Transverse colon (tissue), 4 donors: ENCODE data around the gene ABCB8. TPM values are rescaled to one million over a fixed set of nuclear protein-coding genes. Genes with fewer than 3 reads are reported as not detected.
A peak's percentile ranks its signal among the peaks of the same experiment; 100 is the strongest.

Source experiments
- DNase-seq: peaks from one replicate; pipeline ENCODE4 v3.0.0-alpha.2; 2019
- H3K27ac ChIP-seq, 4 donors: fragments of 200-600 bp; sonication (generic); 2 replicates each; pipeline ENCODE4 v1.5.1; 2016 to 2018; ENCODE audit warnings: inconsistent platforms in 4 of 4
- H3K27me3 ChIP-seq: fragments of 200-600 bp; sonication (generic); 2 replicates; pipeline ENCODE4 v1.5.1; 2017; ENCODE audit warnings: inconsistent platforms
- H3K36me3 ChIP-seq, 4 donors: fragments of 200-600 bp; sonication (generic); 2 replicates each; pipeline ENCODE4 v1.5.1; 2017 to 2019; ENCODE audit warnings: inconsistent platforms in 4 of 4
- H3K4me1 ChIP-seq, 4 donors: fragments of 200-600 bp; sonication (generic); 2 replicates each; pipeline ENCODE4 v1.5.1; 2017 to 2020; ENCODE audit warnings: inconsistent platforms in 4 of 4
- H3K4me3 ChIP-seq, 4 donors: fragments of 200-600 bp; sonication (generic); 1 replicate in 1 of 4; 2 replicates in 3 of 4; pipeline versions ENCODE4 v1.5.1 to v1.6.1; 2017 to 2019; ENCODE audit warnings: inconsistent platforms in 4 of 4
- H3K9me3 ChIP-seq, 2 donors: fragments of 200-600 bp; sonication (generic); 2 replicates each; pipeline ENCODE4 v1.5.1; 2017 to 2019; ENCODE audit warnings: inconsistent platforms in 2 of 2
- EP300 ChIP-seq: sonication (generic); formaldehyde crosslinking; IDR thresholded peaks from one replicate; pipeline ENCODE4 v1.6.1; 2017; ENCODE audit warnings: antibody characterized with exemption, low read depth
- POLR2A ChIP-seq: fragments of 450-650 bp; IDR thresholded peaks from one replicate; pipeline ENCODE4 v1.6.1; 2016; ENCODE audit warnings: antibody characterized with exemption, mild to moderate bottlenecking, moderate library complexity
- POLR2AphosphoS5 ChIP-seq, 3 donors: sonication (generic); formaldehyde crosslinking; IDR thresholded peaks; one replicate each; pipeline ENCODE4 v1.6.1; 2016; ENCODE audit warnings: antibody characterized with exemption in 3 of 3
- WGBS, 2 donors: methylation state at CpG; one replicate each; pipeline ENCODE4 v1.1.5; 2018; ENCODE audit warnings: low coverage in 1 of 2; 5-methylcytosine and 5-hydroxymethylcytosine counted together
- in situ Hi-C, 4 donors: fragments of 200-750 bp; cut with MboI; loops; one replicate each; pipeline versions ENCODE4 v1.15.0 to v1.15.1; 2017; ENCODE audit warnings: low sequenced_read_pairs in 3 of 4, low pct_ligation_motif_present in 1 of 4, low pct_unique_long_range_greater_than_20kb in 1 of 4
- intact Hi-C: fragments of 100-400 bp; cut with DNase I; formaldehyde crosslinking; loops from one replicate; pipeline ENCODE4 v1.15.1; 2023; ENCODE audit warnings: low total_unique reads
- total RNA-seq, 4 donors: library from RNA; depleted of rRNA; stranded (reverse); fragments of >200 nt; gene quantifications; one replicate each; pipeline ENCODE4 v1.1.0, GENCODE V29; 2016
- TF ChIP-seq, protein P1 (sequence below), 5 experiments: fragments of 200-600 bp in 3 of 5; fragments of 450-650 bp in 2 of 5; sonication (generic) in 3 of 5; IDR thresholded peaks; 1 replicate in 2 of 5; 2 replicates in 3 of 5; pipeline ENCODE4 v1.5.1; 2016 to 2017; ENCODE audit warnings: antibody characterized with exemption in 5 of 5, inconsistent platforms in 3 of 5, mild to moderate bottlenecking in 2 of 5, moderate library complexity in 1 of 5

ABCB8 gene
- total RNA-seq: 10 to 100 TPM; 33.3 to 76.4 (median 51.4) TPM

DNA sequence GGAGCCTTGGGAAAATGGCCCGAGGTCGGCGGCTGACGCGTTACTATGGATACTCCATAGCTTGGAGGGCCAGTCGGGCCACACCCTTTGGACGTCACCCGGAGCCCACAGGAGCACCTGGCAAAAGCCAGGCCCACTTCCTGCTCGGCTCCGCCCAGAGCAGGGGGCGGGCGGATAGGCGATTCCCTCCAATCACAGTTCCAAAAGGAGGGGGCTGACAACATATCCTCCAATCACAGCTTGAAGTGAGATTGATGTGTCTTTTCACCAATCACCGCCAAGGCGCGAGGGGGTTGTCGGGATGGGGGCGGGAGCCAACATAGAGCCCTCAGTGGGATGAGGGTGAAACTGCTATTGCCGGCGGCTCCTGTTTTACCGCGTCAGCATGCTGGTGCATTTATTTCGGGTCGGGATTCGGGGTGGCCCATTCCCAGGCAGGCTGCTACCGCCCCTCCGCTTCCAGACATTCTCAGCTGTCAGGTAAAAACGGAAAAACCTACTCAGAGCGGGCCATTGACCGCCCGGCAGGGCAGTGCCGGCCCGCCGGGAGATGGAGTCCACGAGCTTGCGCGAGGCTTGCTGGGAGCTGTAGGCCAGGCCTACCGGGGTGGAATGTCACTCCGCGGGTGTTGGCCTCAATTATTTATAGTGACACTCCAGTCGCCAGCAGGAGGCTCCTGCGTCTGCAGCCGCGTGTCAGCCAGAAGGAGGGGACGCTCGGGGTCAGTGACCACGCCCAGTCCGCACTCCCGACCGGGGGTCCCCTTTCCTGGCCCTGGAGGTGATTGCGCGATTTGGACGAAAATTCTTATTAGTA lies at the start of gene ABCB8:
Gene ABCB8, plus strand, starts transcription at position 320 of the 817 bp plus-strand sequence. Its CDS starts 66 bp downstream, at position 386.
- Histone ChIP-seq H3K27ac (peak within 1 kb of the TSS; percentile 76 to 93 (median 88)), H3K36me3 (no peaks in the 10 kb centered on the region), H3K4me3 (peak within 1 kb of the TSS; percentile 53 to 86 (median 74)), H3K4me1 (peaks cover 0 to 19% (median 13%) of the 10 kb centered on the region in 4 donors), H3K27me3 (no peaks in the 10 kb centered on the region), H3K9me3 (no peaks in the 10 kb centered on the region)
- in situ Hi-C loops (no loop called here), intact Hi-C loops (no loop called here)
- WGBS, 2 donors: 0 to 1% methylated on average over 2 to 50 of the region's 53 CpGs
- peak; percentile 28 to 70 (median 39) for TF ChIP-seq POLR2AphosphoS5 (IDR thresholded peaks at IDR 0.05)
- peak; percentile 65 for TF ChIP-seq POLR2A
- TF ChIP-seq EP300: no peak
- TF ChIP-seq, protein P1, sequence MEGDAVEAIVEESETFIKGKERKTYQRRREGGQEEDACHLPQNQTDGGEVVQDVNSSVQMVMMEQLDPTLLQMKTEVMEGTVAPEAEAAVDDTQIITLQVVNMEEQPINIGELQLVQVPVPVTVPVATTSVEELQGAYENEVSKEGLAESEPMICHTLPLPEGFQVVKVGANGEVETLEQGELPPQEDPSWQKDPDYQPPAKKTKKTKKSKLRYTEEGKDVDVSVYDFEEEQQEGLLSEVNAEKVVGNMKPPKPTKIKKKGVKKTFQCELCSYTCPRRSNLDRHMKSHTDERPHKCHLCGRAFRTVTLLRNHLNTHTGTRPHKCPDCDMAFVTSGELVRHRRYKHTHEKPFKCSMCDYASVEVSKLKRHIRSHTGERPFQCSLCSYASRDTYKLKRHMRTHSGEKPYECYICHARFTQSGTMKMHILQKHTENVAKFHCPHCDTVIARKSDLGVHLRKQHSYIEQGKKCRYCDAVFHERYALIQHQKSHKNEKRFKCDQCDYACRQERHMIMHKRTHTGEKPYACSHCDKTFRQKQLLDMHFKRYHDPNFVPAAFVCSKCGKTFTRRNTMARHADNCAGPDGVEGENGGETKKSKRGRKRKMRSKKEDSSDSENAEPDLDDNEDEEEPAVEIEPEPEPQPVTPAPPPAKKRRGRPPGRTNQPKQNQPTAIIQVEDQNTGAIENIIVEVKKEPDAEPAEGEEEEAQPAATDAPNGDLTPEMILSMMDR (IDR thresholded peaks at IDR 0.05): peak; percentile 43 to 84 (median 56)
- peak; percentile 99 for DNase-seq

- 23 to 36% methylated on average over 4 to 7 of the region's 7 CpGs for WGBS, 2 donors
- peaks cover 58% of the 10 kb centered on the region for H3K27me3 ChIP-seq
- in situ Hi-C loops: loop anchor here (10.0 to 25.0 kb wide), 5 partner anchors 85 to 543 kb away; no protein-coding TSS in a partner anchor
- no peak for DNase-seq
- H3K36me3 ChIP-seq: no peaks in the 10 kb centered on the region
- H3K27ac ChIP-seq: peak overlapping the region; percentile 73 to 94 (median 84)
- H3K4me1 ChIP-seq: peaks cover 26 to 48% (median 34%) of the 10 kb centered on the region in 4 donors
- H3K9me3 ChIP-seq: no peaks in the 10 kb centered on the region
- no peak for TF ChIP-seq POLR2A
- no peak for TF ChIP-seq POLR2AphosphoS5 (IDR thresholded peaks at IDR 0.05)
- no peak for TF ChIP-seq EP300
- TF ChIP-seq, protein P1 (IDR thresholded peaks at IDR 0.05): no peak
- peak overlapping the region in 1 of 4 donors; percentile 46 for H3K4me3 ChIP-seq
- intact Hi-C loops: no loop called here
Measured at GRCh38 chr7:150979713-150980390, 48.4 kb upstream of the ABCB8 start.

DNA sequence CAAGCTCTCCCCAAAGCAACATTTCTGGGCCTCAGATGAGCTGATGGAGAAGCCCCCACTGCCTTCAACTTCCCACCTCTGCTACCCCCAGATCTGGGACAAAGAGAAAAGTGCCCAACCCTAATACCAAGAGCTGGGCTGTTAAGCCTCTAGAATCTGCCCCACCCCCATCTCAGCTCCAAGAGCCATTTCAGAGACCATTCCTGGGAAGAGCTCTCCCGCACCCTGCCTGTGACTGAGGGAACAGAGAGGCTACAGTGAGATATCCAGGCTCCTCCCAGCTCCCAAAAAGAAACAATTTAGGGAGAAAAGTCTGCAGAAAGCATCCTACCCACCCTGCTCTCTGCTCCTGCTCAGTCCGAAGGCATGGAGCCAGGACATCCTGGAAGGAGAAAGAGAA lies 47.6 kb upstream of the ABCB8 start:
- H3K27me3 ChIP-seq: peaks cover 60% of the 10 kb centered on the region
- intact Hi-C loops: no loop called here
- H3K36me3 ChIP-seq: no peaks in the 10 kb centered on the region
- H3K27ac ChIP-seq: peak overlapping the region in 2 of 4 donors; percentile 82 to 94
- WGBS, 2 donors: 52% methylated on average over 2 of the region's 2 CpGs; no CpG with 5 or more reads in 1 of the 2 donors
- no peaks in the 10 kb centered on the region for H3K9me3 ChIP-seq
- TF ChIP-seq POLR2AphosphoS5 (IDR thresholded peaks at IDR 0.05) (no peak), EP300 (no peak), POLR2A (no peak)
- TF ChIP-seq, protein P1 (IDR thresholded peaks at IDR 0.05): no peak
- DNase-seq: no peak
- no peak overlapping the region for H3K4me3 ChIP-seq
- in situ Hi-C loops: loop anchor here (10.0 to 25.0 kb wide), 5 partner anchors 86 to 543 kb away; no protein-coding TSS in a partner anchor
- H3K4me1 ChIP-seq: peaks cover 21 to 39% (median 26%) of the 10 kb centered on the region in 4 donors

GRCh38 chr7:150981644-150982043 lies 46.6 kb upstream of the ABCB8 start:
- intact Hi-C loops: no loop called here

More at GRCh38 chr7:150981644-150982043, 46.6 kb upstream of the ABCB8 start:
- no peak for DNase-seq
- Histone ChIP-seq H3K4me1 (peaks cover 14 to 38% (median 20%) of the 10 kb centered on the region in 4 donors), H3K27me3 (peaks cover 55% of the 10 kb centered on the region), H3K4me3 (no peak overlapping the region), H3K9me3 (no peaks in the 10 kb centered on the region), H3K27ac (no peak overlapping the region), H3K36me3 (no peaks in the 10 kb centered on the region)
- 63 to 70% methylated on average over 5 to 6 of the region's 6 CpGs for WGBS, 2 donors
- in situ Hi-C loops: loop anchor here (10.0 to 25.0 kb wide), 5 partner anchors 87 to 544 kb away; no protein-coding TSS in a partner anchor
- no peak for TF ChIP-seq POLR2AphosphoS5 (IDR thresholded peaks at IDR 0.05)
- TF ChIP-seq, protein P1 (IDR thresholded peaks at IDR 0.05): no peak
